ENCODE data around the gene RAB23. TPM values are rescaled to one million over a fixed set of nuclear protein-coding genes. Genes with fewer than 3 reads are reported as not detected.

The RAB23 gene
- total RNA-seq, 1 experiment from 2014 or later, result 13.8 TPM

- no peaks in the 10 kb centered on the region for H3K27me3 ChIP-seq (ENCODE audit: insufficient read depth, low read depth)
- H2AFZ ChIP-seq, result no peak overlapping the region
- no peaks in the 10 kb centered on the region for H3K36me3 ChIP-seq (ENCODE audit: low read depth)
- no peaks in the 10 kb centered on the region; the same call in 1 of the 2 replicates for H4K20me1 ChIP-seq (ENCODE audit: insufficient read depth)
- H3K79me2 ChIP-seq (ENCODE audit: low read depth), result no peaks in the 10 kb centered on the region
- no peak overlapping the region for H3K4me3 ChIP-seq
- no peaks in the 10 kb centered on the region; the same call in none of the 2 replicates for H3K9me3 ChIP-seq (ENCODE audit: insufficient read depth, low read depth)
- intact Hi-C loops (cut with micrococcal nuclease; ENCODE audit: unreplicated experiment), result no loop called here
- ChIA-PET POLR2A (ENCODE audit: unreplicated experiment) (no interaction called here), CTCF (no interaction called here)
- H3F3A ChIP-seq (ENCODE audit: insufficient read depth, low read depth), result no peaks in the 10 kb centered on the region
- no TSS peak for BruUV-seq (replicated peaks)
- H3K9me2 ChIP-seq (ENCODE audit: insufficient read depth), result no peaks in the 10 kb centered on the region; the same call in 1 of the 2 replicates
- H3K4me2 ChIP-seq, result no peak overlapping the region
- no peak for DNase-seq
- H3K27ac ChIP-seq, result no peak overlapping the region
- H3K4me1 ChIP-seq (replicated peaks; ENCODE audit: insufficient read depth), result no peaks in the 10 kb centered on the region
- TF ChIP-seq CTCF (conservative IDR thresholded peaks at IDR 0.05) (no peak), EZH2 (IDR thresholded peaks at IDR 0.05; ENCODE audit: low read depth) (no peak)
Observed at GRCh38 chr6:57138026-57138425, 84.1 kb downstream of the RAB23 start.

GRCh38 chr6:57137350-57137749, 84.8 kb downstream of the RAB23 start:
- H3K79me2 ChIP-seq (ENCODE audit: low read depth), result no peaks in the 10 kb centered on the region
- intact Hi-C loops (cut with micrococcal nuclease; ENCODE audit: unreplicated experiment), result no loop called here
- H3K27me3 ChIP-seq (ENCODE audit: insufficient read depth, low read depth), result no peaks in the 10 kb centered on the region
- BruUV-seq (replicated peaks), result no TSS peak
- no peaks in the 10 kb centered on the region for H3F3A ChIP-seq (ENCODE audit: insufficient read depth, low read depth)
- no peaks in the 10 kb centered on the region for H3K36me3 ChIP-seq (ENCODE audit: low read depth)
- H3K4me1 ChIP-seq (replicated peaks; ENCODE audit: insufficient read depth), result no peaks in the 10 kb centered on the region
- no peak overlapping the region for H2AFZ ChIP-seq
- no peak for TF ChIP-seq EZH2 (IDR thresholded peaks at IDR 0.05; ENCODE audit: low read depth)
- no peak for TF ChIP-seq CTCF (conservative IDR thresholded peaks at IDR 0.05)
- no peak overlapping the region for H3K4me3 ChIP-seq
- no peak for DNase-seq
- H3K27ac ChIP-seq, result no peak overlapping the region
- POLR2A ChIA-PET (ENCODE audit: unreplicated experiment), result no interaction called here
- CTCF ChIA-PET, result no interaction called here
- no peak overlapping the region for H3K4me2 ChIP-seq
- no peaks in the 10 kb centered on the region; the same call in 1 of the 2 replicates for H4K20me1 ChIP-seq (ENCODE audit: insufficient read depth)
- no peaks in the 10 kb centered on the region; the same call in 1 of the 2 replicates for H3K9me2 ChIP-seq (ENCODE audit: insufficient read depth)
- no peaks in the 10 kb centered on the region; the same call in none of the 2 replicates for H3K9me3 ChIP-seq (ENCODE audit: insufficient read depth, low read depth)

Other genes with a start within 250 kb of the RAB23 start
- 7.5 and 8.6 TPM in 2 replicates for gene KIAA1586, start 175.6 kb downstream of the RAB23 start, total RNA-seq (2021)
- 31.7 and 50.6 TPM in 2 replicates for gene ZNF451, start 132.1 kb downstream of the RAB23 start, total RNA-seq (2021)
- gene BAG2, start 50.0 kb downstream of the RAB23 start, total RNA-seq (2021), result 9.0 and 11.0 TPM in 2 replicates
- gene PRIM2, start 95.3 kb upstream of the RAB23 start, total RNA-seq (2021), result 26.5 and 33.3 TPM in 2 replicates